ENCODE results near the gene TRAFD1.

TRAFD1 gene

GRCh38 chr12:112175361-112176155 lies 50.2 kb downstream of the TRAFD1 start:
- ATAC-seq: no peak
- TF ChIP-seq GLIS3 (CRISPR knock-in tag; IDR thresholded peaks at IDR 0.05) (no peak), ZC3H10 (CRISPR knock-in tag; IDR thresholded peaks at IDR 0.05) (no peak)

- no peak for TF ChIP-seq BACH2 (CRISPR knock-in tag; IDR thresholded peaks at IDR 0.05; ENCODE audit: borderline replicate concordance)
- no peak for TF ChIP-seq TOX (CRISPR knock-in tag; IDR thresholded peaks at IDR 0.05; ENCODE audit: borderline replicate concordance)
- no peak for TF ChIP-seq TSHZ2 (CRISPR knock-in tag; IDR thresholded peaks at IDR 0.05)
- no peak for TF ChIP-seq ISL1 (CRISPR knock-in tag; IDR thresholded peaks at IDR 0.05)
- no peak for TF ChIP-seq ZC3H10 (CRISPR knock-in tag; IDR thresholded peaks at IDR 0.05)
- TF ChIP-seq PPARA (CRISPR knock-in tag; IDR thresholded peaks at IDR 0.05; ENCODE audit: borderline replicate concordance): no peak
- no peak for TF ChIP-seq ESRRG (CRISPR knock-in tag; IDR thresholded peaks at IDR 0.05)
- no peak for TF ChIP-seq POU6F1 (CRISPR knock-in tag; IDR thresholded peaks at IDR 0.05; ENCODE audit: borderline replicate concordance, low read depth)
- TF ChIP-seq RARB (CRISPR knock-in tag; IDR thresholded peaks at IDR 0.05): no peak
- no peak for TF ChIP-seq CREB5 (CRISPR knock-in tag; IDR thresholded peaks at IDR 0.05; ENCODE audit: low read depth)
- TF ChIP-seq PATZ1 (CRISPR knock-in tag; IDR thresholded peaks at IDR 0.05; ENCODE audit: borderline replicate concordance): no peak
- TF ChIP-seq ZFP30 (CRISPR knock-in tag; IDR thresholded peaks at IDR 0.05): no peak
- TF ChIP-seq TCF4 (CRISPR knock-in tag; IDR thresholded peaks at IDR 0.05; ENCODE audit: borderline replicate concordance): no peak
- no peak for TF ChIP-seq CSRNP3 (CRISPR knock-in tag; IDR thresholded peaks at IDR 0.05)
- TF ChIP-seq ZFP3 (CRISPR knock-in tag; IDR thresholded peaks at IDR 0.05): no peak
- TF ChIP-seq OSR1 (CRISPR knock-in tag; IDR thresholded peaks at IDR 0.05): no peak
- TF ChIP-seq ARNTL (CRISPR knock-in tag; IDR thresholded peaks at IDR 0.05; ENCODE audit: borderline replicate concordance, low read depth): no peak
- TF ChIP-seq SNAI2 (CRISPR knock-in tag; IDR thresholded peaks at IDR 0.05): no peak
- no peak for ATAC-seq
These were observed 51.1 kb downstream of the TRAFD1 start for GRCh38 chr12:112176321-112177010.

GRCh38 chr12:112178796-112179195 lies 53.4 kb downstream of the TRAFD1 start:
- no peak for ATAC-seq

More at GRCh38 chr12:112178796-112179195, 53.4 kb downstream of the TRAFD1 start:
- TF ChIP-seq TOX (CRISPR knock-in tag; IDR thresholded peaks at IDR 0.05; ENCODE audit: borderline replicate concordance): no peak
